AG20443 (cell line): ENCODE measurements around the gene GIPR.
"Not testable (repeated sequence)": the region's sequence is repeated elsewhere in the genome, so short reads cannot be mapped to it uniquely, and the experiment has no call there.

Experiments used
- DNase-seq: peaks from one replicate; pipeline ENCODE4 v3.0.0; 2012; ENCODE audit warnings: low spot score, mixed read lengths

GIPR gene

GRCh38 chr19:45667620-45668341 is at the start of gene GIPR:
GIPR (plus strand) TSS chr19:45668221; CDS start chr19:45669521, 1,300 bp downstream.
- peak; percentile 61 for DNase-seq

DNA sequence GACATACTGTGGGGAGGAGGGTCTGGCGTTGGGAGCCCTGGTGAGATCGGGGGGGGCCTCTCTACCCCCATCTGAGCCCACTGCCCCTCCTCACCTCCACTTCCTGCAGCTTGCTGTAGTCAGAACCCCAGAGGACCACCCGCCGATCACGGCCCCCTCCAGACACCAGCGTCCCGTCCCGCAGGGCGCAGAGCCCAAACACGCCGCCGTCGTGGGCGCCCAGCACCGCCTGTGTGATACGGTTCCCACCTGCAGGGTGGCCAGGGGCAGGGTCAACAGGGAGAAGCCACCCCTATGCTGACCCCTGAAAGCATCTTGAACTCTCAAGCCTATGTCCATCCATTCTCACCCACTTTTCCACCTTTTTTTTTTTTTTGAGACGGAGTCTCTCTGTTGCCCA is 46.6 kb upstream of the GIPR start:
- DNase-seq = no peak

DNA sequence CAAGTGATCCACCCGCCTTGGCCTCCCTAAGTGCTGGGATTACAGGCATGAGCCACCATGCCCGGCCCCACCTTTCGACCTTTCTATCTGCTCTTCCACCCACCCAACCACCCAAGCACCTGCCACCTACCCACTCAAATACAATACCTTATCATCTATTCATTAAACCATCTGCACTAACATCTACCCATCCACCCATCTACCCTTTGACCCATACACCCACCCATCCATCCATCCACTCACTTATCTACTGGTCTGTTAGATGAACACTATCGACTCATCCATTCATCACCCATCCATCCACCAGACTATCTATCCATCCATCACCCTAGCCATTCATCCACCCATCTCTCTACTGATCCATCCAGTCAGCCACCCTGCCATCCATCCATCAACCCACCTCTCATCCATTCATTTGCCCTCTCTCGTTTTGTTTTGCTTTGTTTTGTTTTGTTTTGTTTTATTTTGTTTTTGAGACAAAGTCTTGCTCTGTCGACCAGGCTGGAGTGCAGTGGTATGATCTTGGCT is 46.0 kb upstream of the GIPR start:
- no peak for DNase-seq

- DNase-seq = no peak
These were observed 44.0 kb upstream of the GIPR start for GRCh38 chr19:45623984-45624383.

DNA sequence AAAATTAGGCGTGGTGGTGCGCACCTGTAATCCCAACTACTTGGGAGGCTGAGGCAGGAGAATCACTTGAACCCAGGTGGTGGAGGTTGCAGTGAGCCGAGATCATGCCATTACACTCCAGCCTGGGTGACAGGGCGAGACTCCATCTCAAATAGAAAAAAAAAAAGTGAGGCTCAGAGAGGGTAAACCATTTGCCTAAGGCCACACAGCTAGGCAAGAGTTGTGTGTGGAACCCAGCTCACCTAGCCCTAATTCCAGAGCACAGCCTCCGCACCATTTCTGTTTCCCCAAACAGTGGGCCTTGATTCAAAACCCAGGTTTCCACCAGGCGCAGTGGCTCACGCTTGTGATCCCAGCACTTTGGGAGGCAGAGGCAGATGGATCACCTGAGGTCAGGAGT is 39.8 kb upstream of the GIPR start:
- DNase-seq = not testable (repeated sequence)

DNA sequence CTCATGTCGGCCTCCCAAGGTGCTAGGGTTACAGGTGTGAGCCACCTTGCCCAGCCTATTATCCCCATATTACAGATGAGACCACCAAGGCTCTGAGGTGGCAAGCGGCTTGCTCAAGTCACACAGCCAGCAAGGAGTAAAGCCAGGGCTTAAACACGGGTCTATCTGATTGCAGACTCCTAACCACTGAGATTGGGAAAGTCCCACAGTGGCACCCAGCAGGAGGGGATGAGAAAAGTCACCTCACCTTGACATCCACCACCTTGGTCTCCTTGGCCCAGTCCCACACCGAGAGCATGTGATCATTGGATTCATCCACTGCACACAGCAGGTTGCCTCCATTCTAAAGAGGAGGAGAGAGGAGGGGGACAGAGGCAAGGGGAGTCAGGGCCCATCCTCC is 38.3 kb upstream of the GIPR start:
- no peak for DNase-seq

GRCh38 chr19:45630463-45630862 is 37.6 kb upstream of the GIPR start:
- peak; percentile 83 for DNase-seq

DNA sequence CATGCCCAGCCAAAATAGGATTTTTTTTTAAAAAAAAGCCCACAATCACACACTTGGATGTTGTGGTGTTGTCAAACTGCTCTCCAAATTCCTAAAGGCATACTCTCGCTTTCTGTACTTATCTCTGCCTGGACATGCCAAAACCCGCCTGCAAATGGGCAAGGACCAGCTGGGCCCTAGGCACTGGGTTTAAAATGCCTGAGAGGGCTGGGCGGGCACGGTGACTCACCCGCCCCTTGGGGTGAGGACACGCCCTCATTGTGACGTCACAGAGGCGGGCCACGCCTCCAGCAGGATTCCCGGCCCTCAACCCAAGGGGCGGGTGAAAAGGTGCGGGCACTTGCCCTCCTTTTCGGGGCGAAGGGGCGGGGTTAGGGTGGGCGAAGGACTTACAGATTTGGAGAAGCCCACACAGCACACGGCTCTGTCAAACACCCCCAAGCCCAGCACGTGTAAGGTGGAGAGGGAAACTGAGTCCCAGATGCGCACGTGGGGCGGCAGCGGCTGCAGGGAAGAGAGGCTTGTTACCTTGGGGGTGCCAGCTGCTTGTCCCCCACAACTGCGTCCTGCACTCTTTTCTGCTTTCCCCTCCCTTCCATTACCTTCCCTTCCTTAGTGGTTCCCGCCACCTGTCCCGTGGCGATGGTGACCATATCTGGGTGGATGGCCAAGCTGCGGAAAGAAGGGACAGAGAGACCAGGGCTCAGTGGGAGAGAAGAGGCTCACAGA is 35.4 kb upstream of the GIPR start:
- DNase-seq = peak; percentile 98

DNA sequence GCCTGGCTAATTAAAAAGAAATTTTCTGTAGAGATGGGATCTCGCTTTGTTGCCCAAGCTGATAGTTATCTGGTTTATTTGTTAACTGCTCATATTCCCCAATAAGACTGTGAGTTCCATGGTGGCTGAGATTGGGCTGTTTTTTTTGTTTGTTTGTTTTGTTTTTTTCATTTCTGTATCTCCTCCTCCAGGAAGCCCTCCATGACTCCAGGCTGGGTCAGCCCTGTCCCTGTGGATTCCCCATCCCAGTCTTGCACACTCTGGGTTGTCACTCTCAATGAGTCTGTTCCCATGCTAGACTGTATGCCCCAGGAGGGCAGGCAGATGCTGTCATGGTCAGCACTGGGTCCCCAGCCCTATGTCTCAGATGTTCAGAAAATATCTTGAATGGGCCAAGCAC is 31.7 kb upstream of the GIPR start:
- DNase-seq = no peak

- DNase-seq = no peak
These were observed 31.1 kb upstream of the GIPR start for GRCh38 chr19:45636902-45637301.

DNA sequence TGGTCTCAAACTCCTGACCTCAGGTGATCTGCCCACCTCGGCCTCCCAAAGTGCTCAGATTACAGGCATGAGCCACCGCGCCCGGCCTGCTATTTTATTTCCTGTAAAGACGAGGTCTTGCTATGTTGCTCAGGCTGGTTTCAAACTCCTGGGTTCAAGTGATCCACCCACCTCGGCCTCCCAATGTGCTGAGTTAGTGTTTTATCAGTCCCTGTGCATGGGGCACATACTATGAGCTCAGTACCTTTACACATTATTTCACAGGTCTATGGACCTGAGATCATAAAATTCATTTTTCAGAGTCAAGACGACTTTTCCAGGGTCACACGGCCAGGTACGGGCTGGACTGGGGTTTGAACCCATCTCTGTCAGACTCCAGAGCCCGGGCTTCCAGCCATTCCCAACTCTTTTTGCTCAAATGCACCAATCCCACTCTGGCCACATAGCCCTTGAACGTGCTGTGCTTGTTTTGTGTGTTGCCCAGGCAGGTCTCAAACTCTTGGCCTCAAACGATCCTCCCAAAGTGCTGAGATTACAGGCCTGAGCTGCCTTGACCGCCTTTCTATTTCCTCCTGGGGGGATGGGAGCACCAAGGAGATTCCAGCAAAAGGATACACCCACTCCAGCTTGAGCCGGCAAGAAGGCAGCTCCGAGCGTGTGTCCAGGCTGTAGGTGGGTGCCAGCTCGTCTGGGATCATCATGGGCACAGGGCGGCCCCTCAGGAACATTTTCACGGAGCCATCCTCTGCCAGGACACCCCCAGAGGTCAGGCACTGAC is 29.9 kb upstream of the GIPR start:
- peak; percentile 27 for DNase-seq

- peak; percentile 80 for DNase-seq
These were observed 28.9 kb upstream of the GIPR start, which contains the start of gene EML2 for GRCh38 chr19:45638930-45639729. EML2 (minus strand) TSS chr19:45639397; CDS start chr19:45639376, 21 bp downstream.

DNA sequence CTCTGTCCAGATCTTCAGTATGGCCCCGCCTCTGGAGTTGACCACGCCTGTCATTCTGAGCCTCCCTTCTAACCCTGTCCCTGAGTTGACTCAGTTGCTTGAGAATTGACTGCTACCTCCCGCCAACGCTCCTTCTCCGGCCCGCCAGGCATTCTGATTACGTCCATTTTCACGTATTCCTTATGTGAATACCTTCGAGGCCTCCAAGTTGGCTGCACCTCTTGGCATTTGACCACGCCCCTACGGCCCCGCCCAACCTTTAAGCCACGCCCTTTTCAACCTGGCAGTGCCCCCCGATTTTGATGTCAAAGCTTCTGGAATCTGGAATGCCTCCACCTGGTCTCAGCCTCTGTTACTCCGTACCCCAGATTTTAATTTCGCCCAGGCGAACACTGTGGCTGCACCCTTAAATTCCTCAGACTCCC is 27.2 kb upstream of the GIPR start:
- peak; percentile 6 for DNase-seq

DNA sequence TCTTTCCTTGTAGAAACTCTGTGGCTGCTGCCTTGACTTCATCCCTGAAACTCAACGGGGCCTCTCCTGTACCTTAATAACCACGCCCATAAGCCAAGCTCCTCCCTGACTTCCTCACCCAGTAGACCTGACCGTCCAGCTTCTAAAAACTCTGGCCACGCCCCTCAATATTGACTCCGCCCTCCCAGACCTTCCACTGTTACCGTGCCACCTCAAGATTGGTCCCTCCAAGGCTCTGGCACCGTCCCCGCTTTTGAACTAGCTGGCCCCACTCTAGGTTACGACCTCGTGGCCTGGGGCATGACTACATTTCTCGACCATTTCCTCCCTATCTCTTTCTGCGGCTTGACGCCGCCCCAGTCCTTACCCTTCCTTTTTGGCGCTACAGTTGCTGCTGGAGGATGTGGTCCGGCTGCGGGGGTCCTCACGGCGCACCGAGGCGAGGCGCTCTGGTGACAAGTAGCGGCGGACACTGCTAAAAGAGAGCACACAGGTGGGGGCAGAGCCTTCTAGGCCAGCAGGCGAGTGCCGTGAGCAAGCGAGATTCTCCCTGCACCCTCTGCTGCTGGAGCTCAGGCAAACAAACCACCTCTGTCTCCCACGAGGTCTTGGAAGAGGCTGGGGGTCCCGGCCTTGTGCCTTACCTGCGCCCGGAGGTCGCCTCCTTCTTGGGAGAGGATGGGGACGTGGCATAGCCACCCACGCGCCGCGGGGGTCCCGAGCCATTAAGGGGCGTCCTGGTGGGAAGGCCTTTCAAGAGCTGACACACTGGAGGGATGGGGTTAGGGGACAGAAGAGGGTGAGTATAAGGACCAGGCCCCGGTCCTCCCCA is 26.5 kb upstream of the GIPR start:
- peak; percentile 73 for DNase-seq

DNA sequence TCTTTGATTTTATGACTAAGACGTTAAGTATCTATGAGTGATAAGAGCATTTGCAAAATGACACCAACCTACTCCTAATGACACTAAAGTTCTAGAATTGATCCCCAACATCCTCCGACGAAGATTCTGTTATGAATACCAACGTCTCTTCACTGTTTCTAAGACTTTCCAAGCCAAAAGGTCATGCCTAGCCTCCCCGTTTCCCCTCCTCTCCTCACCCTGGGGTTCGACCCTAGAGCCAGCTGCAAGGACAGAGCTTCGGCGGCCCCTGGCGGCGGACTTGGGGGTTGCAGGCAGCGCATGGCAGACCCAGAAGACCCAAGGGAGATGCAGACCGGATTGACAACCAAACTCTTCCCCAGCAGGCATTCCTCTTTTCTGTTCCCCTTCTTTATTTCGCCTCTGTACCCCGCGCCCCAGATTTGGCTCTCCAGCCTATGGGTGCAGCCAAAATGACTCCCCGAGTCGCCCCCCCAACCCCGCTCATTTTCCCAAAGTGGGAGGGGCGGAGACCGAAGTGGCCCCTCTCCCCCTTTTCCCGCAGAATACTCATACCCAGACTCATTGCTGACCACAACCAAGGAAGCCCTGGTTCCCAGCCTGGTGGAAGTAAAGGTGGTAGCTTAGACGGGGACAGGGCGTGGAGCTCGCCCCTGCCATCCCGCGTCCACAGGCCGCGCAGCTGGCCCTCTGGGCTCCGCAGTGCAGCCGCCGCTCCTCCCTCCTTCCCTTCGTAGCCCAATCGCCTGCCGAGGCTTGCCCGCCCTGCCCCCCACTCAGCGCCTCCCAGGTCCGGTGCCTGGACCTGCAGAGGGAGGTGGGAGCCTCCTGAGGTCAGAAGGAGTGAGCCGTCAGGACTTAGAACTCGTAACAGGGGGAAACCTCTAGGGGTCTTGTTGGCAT is 24.7 kb upstream of the GIPR start:
- DNase-seq = peak; percentile 78

DNA sequence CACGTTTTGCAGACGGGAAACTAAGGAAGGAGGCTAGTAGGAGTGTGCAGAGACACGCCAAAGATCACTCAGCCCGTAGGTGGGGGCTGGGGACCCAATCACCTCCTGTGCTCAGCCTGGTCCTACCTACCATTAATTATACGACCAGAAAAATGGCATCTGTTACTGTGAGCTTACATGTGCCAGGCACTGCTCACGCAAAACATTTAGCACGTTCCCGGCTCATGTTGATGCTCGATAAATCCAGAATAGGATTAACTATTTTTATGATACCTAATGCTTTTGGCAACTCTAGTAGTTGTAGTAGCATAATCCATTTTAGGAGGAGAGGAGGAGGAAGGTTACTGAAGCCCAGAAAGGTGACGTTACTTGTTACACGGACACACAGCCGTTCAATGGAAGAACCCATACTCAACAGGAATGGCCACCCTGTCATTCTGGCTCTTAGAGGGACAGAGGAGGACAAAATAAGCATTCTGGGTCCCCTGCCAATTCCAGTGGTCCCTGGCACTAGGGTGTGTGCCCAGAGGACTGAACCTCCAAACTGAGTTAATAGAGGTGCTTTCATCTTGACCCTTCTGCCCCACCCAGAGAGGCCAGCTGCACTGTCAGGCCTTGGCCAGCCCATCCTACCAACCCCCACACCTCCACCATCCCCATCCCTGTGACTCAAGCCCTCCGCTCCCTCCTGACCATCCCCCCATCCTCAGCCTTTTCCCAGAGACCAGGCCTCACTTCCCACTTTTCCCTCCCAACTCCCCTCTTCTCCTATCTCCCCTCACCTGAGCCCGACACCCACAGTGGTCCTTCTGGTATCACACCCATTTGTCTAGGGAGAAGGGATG is 23.9 kb upstream of the GIPR start:
- DNase-seq = no peak

DNA sequence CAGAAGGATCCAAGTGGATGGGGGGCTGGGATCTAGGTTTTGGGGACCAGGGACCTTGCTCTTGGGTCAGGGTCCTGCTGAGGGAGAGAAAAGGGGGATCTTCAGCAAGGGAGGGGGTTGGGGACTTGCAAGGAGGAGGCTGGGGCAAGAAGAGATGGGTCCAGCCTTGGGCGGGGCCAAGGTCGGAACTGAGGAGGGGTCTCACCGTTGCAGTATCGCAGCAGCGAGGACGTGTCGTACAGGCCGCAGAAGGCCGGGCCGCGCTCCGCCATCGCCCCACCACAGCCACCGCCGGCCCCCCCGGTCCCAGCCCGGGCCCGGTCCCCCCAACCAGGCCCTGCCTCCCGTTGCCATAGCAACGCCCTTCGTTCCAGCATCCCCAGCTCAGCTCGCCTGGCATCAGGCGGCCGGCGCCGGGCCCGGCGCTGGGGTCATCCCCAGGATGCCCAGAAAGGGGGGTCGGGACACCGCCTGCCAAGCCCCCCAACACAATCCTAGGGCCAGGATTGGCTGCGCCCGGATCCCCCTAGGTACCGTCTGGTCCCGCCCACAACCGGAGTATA is 22.9 kb upstream of the GIPR start:
- no peak for DNase-seq

DNA sequence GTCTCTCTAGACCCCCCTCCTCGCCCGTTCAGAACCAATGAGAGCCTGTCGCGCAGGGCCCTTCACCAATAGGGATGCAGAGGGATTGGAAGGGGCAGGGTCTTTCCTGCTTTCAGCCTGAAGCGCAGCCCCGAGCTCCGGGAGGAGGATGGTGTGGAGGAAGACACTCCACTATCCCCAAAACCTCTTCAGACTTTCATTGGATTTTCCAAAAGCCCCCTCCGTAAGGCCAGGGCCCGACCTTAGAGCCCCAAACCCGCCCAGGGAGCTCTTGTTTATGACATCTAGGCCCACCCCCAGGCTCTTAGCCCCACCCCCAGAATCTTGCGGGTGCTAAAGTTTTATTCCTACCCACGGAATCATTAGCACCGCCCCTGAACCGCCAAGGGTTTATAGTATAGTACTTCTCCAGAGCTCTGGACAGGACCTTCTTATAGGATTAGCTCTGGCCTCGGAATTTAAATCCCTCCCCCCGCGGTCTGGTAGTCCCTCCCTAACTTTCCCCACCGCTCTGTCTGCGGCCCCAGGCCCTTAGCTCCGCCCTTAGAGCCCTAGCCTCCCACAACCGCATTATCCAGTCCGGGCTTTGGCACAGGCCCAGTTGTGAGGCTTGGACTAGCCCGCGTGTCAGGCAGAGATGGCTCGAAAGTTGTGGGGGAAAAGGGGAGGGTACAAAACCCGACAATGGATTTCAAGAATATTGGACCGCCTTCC is 22.2 kb upstream of the GIPR start:
- peak; percentile 93 for DNase-seq
